Myocyte (in vitro differentiated cells): ENCODE data around the gene LYSMD1. TPM values are rescaled to one million over a fixed set of nuclear protein-coding genes. Genes with fewer than 3 reads are reported as not detected.
"Not testable (repeated sequence)": the region's sequence is repeated elsewhere in the genome, so short reads cannot be mapped to it uniquely, and the experiment has no call there.

Source experiments
- DNase-seq: peaks from one replicate; pipeline ENCODE4 v3.0.0-alpha.2; 2012; ENCODE audit warnings: low read depth
- polyA plus RNA-seq: library from polyadenylated mRNA; unstranded; fragments of >200 nt; gene quantifications from one replicate; pipeline ENCODE4 v1.2.1, GENCODE V29; 2012; ENCODE audit warnings: missing spikeins
- total RNA-seq: library from RNA; depleted of rRNA; stranded (reverse); fragments of >200 nt; gene quantifications from 2 replicates; pipeline ENCODE4 v1.2.3, GENCODE V29; 2014

The LYSMD1 gene, protein sequence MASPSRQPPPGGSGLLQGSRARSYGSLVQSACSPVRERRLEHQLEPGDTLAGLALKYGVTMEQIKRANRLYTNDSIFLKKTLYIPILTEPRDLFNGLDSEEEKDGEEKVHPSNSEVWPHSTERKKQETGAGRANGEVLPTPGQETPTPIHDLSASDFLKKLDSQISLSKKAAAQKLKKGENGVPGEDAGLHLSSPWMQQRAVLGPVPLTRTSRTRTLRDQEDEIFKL
- total RNA-seq, result 18.7 and 23.9 TPM in 2 replicates
- 12.1 TPM for polyA plus RNA-seq

- peak; percentile 100 for DNase-seq
These were observed at the start of gene LYSMD1, which contains the start of gene SCNM1 for GRCh38 chr1:151165738-151166504. LYSMD1 (minus strand) TSS chr1:151165902; CDS start chr1:151165258, 644 bp downstream. SCNM1 (plus strand) TSS chr1:151166144; CDS start chr1:151166153, 9 bp downstream.

DNA sequence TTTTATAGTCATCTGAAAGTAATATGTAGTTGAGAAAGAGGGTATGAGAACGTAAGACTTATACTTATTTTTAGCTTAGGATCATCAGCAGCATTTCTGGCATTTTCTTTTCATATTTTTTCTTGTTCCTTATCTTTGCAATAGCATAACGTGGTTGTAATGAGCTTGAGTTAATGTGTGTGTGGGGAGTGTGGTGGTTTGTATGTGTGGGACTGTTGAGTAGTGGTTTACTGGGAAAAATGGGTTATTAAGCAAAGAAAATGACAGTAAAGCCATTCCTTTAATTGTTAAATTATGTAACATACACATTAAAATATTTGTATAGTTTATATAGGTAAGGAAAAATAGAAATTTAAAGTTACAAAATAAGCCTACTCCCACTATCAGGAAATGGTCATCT is 47.9 kb upstream of the LYSMD1 start:
- DNase-seq, result no peak

DNA sequence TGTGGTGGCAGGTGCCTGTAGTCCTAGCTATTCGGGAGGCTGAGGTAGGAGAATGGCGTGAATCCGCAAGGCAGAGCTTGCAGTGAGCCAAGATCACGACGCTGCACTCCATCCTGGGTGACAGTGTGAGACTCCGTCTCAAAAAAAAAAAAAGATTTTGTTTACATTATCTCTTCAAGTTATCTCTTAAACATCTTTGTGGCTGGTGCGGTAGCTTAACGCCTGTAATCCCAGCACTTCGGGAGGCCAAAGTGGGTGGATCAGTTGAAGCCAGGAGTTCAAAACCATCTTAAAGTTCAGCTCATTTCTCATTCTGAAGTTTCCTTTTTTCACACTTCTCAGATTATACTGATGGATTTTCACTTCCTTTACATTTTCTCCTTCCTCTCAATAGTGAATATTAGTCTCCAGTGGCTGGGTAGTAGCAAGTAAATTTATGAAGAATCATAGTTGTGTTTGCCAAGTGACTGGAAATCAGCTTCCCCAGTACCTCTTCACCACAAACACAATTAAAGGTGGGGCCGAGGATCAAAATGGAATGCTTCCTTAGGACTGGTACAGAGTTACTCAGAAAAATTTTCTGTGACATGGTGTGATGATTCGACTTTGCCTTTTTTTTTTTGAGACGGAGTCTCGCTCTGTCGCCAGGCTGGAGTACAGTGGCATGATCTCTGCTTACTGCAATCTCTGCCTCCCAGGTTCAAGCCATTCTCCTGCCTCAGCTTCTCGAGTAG is 46.4 kb upstream of the LYSMD1 start:
- DNase-seq, result no peak

DNA sequence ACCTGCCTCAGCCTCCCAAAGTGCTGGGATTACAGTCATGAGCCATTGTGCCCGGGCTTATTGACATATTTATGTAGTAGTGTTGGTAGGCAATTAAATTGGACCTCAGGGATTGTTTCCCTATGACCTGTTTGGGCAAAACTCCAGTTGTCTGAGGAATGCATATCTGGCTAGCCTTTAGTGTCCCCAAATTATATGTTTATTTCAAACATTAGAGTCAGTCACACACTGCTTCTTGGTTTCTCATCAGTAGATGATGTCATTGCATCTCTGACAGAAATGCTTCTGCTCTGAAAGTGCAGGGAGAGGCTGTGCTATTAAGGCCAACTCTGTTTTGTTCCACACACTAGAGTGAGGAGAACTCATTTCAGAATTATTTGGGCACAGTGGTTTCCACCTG is 45.1 kb upstream of the LYSMD1 start:
- no peak for DNase-seq

DNA sequence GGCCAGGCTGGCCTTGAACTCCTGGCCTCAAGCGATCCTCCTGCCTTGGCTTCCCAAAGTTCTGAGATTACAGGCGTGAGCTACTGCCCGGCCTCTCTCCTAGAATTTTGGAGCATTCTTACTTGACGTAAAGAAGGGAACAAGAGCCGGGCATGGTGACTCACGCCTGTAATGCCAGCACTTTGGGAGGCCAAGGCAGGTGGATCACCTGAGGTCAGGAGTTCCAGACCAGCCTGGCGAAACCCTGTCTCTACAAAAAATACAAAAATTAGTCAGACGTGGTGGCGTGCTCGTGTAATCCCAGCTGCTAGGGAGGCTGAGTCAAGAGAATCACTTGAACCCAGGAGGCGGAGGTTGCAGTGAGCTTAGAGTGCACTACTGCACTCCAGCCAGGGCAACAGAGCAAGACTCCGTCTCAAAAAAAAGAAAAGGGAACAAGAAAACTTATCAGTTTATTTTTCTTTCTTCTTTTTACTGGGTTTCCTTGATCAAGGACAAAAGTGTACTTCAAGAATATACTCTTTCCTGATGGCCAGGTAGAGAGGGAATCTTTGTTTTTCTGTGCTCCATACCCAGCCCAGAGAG is 39.8 kb upstream of the LYSMD1 start:
- not testable (repeated sequence) for DNase-seq

GRCh38 chr1:151199873-151200581 is 34.3 kb upstream of the LYSMD1 start:
- peak; percentile 30 for DNase-seq

GRCh38 chr1:151198254-151199127 is 32.8 kb upstream of the LYSMD1 start, which contains the start of gene PIP5K1A:
PIP5K1A (plus strand) TSS chr1:151198552; CDS start chr1:151198997, 445 bp downstream.
- peak; percentile 100 for DNase-seq

DNA sequence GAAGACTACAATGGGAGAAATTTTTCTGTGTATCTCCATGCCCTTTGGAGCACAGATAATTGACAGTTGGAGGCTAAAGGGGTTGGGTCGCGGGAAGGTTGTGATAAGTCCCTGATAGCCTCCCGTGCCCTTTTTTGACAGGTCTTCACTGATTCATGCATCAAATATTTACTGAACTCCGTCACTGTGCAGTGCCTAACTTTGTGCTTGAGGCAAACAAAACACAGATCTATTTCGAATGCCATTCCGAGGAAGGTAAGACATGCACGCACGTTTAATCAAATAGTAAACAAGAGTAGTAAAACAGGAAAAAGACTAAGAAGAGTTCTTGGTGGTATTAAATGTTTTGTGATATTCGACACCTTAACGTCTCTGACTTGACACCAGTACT is 32.2 kb upstream of the LYSMD1 start:
- no peak for DNase-seq

- DNase-seq, result peak; percentile 93
These were observed 30.6 kb upstream of the LYSMD1 start for GRCh38 chr1:151196292-151196800.

DNA sequence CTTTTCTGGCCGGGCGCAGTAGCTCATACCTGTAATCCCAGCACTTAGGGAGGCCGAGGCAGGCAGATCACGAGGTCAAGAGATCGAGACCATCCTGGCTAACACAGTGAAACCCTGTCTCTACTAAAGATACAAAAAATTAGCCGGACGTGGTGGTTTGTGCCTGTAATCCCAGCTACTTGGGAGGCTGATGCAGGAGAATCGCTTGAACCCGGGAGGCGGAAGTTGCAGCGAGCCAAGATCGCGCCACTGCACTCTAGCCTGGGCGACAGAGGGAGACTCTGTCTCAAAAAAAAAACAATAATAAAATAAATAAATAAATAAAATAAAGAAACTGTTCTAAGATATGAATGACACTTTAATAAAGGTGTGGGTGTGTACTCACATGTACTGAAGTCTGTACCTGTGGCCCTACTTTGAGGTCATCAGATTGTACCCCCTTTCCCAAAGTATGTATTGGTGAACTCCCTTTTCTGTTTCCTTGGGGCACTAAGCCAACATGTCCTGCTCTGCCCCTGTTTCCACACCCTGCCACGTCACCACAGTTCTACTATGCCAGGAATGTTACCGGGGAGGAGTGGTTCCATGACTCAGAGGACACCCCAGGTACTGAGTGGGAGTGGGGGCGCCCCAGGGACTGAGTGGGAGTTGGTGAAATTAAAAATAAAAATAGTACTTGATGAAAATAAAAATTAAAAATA is 29.3 kb upstream of the LYSMD1 start:
- peak; percentile 67 for DNase-seq

GRCh38 chr1:151193856-151194255 is 28.2 kb upstream of the LYSMD1 start:
- no peak for DNase-seq

DNA sequence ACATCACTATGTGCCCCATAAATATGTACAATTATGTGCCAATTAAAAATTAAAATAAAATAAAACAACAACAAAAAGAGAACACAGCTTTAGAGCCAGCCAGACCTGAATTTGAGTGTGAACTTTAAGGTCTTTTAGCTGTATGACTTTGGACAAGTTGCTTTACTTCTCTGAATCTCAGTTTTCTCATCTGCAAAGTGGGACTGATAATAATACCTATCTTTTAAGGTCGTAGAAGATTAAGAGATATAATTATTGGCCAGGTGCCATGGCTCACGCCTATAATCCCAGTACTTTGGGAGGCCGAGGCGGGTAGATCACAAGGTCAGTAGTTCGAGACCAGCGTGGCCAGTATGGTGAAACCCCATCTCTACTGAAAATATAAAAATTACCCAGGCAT is 27.6 kb upstream of the LYSMD1 start:
- DNase-seq, result no peak

DNA sequence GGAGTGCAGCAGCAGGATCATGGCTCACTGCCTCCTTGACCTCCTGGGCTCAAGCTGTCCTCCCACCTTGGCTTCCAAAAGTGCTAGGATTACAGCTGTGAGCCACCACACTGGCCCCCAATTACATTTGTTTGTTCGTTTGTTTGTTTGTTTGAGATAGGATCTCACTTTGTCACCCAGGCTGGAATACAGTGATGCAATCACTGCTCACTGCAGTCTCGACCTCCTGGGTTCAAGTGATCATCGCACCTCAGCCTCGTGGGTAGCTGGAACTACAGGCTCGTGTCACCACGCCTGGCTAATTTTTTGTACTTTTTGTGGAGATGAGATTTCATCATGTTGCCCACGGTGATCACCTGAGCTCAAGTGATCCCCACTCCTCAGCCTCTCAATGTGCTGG is 26.3 kb upstream of the LYSMD1 start:
- no peak for DNase-seq

DNA sequence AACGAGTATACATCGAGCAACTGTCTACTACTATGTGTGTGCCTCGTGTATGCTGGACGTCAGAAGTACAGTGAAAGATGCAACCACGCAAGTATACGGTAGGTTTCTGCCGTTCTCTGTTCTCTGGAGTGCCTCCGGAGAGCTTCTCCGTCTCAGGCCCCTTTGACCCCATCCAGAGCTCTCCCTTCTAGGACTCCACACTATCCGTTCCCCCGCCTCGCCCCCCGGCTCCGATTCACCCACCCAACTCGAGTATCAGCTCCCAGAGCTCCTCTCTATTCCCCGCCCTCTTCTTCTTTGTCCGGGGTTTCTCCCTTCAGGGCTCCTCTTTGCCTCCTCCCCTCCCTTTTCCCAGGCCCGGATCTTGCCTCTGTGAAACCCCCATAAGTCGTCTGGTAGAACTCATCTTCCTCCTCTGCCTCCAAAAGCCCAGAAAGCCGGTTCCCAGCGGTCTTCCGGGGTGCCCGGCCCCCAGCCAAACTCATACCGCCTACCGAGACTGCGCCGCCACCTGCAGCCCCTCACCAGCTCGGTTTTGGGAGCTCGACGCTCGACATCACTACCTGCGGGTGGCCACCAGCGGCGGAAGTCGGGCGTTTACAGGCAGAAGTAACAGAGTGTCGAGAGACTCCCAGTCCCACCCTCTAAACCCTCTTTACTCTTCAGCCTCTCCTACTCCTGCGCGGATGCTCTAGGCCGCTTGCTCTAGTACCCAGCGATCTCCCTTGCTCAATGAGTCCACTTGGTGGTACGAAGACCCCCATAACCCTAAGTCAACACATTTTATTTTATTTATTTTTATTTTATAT is 24.1 kb upstream of the LYSMD1 start, which contains the start of gene VPS72:
Gene VPS72 (minus strand): TSS at position 561 of the 809 bp plus-strand sequence. CDS start 76 bp downstream, at position 485.
- DNase-seq, result peak; percentile 93

DNA sequence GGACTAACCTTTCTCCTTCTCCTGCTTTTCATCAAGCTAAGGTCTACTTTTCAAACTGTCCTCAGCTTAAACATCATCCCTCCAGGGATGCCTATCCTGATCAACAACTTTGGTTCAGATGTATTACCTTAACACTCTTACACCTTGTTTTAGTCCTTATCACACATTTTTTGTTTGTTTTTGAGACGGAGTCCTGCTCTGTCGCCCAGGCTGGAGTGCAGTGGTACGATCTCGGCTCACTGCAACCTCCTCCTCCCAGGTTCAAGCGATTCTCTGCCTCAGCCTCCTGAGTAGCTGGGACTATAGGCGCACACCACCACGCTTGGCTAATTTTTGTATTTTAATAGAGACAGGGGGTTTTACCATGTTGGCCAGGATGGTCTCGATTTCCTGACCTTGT is 23.0 kb upstream of the LYSMD1 start:
- DNase-seq, result not testable (repeated sequence)

DNA sequence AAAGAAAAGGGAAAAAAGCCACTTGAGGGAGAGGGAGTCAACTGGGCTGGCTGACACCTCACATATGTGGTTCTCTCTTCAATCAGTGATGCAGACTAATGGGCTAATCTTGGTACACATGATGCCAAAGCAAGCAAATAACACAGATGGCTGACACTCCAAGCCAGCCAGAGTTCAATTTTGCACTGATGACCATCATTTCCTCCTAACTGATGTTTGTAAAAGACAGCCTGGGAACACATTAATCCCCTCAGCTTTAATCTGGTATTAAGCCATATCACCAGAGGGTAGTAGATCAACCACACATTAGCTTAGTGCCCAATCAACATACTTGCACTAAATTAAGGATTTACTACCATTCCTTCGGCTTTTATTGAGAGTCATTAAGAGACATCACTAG is 21.5 kb upstream of the LYSMD1 start:
- no peak for DNase-seq

- DNase-seq, result no peak
These were observed 18.5 kb upstream of the LYSMD1 start for GRCh38 chr1:151184211-151184610.

DNA sequence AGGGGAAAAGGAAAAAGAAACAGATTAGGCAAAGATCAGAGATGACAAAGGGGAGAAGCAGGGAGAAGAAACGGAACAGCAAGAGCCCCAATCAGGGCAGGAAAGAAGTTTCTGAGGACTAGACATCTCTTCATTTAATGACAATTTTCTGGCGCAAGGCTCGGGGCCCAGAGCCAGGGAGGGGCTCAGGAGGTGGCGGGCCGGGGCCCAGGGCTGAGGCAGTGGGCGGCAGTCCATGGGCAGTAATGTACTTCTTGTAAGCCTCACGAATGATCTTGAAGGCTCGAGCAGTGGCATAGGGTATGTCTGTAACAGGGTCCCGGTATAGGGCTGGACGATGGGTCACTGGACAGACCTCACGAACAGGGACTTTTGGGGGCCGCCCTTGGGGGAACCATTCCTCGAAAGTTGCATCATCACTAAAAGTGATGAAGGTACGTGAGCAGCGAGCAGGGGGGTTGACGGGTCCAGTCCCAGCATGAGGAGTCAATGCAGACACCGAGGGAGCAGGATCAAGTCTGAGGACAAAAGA is 10.9 kb upstream of the LYSMD1 start:
- no peak for DNase-seq
